Left ventricle myocardium inferior (tissue), 1 donor: ENCODE measurements around the gene CCDC14. TPM values are rescaled to one million over a fixed set of nuclear protein-coding genes. Genes with fewer than 3 reads are reported as not detected.
"Not testable (repeated sequence)": the region's sequence is repeated elsewhere in the genome, so short reads cannot be mapped to it uniquely, and the experiment has no call there.

Experiments
- DNase-seq: peaks from one replicate; pipeline ENCODE4 v3.0.0-alpha.2; 2020
- H3K27ac ChIP-seq: fragments of 200-600 bp; replicated peaks from 2 replicates; pipeline ENCODE4 v1.8.0; 2021
- H3K27me3 ChIP-seq: fragments of 200-600 bp; 2 replicates; pipeline ENCODE4 v1.8.0; 2021; ENCODE audit warnings: low read depth
- H3K36me3 ChIP-seq: fragments of 200-600 bp; 2 replicates; pipeline ENCODE4 v1.8.0; 2021
- H3K4me1 ChIP-seq: fragments of 200-600 bp; 2 replicates; pipeline ENCODE4 v1.8.0; 2021
- H3K4me3 ChIP-seq: fragments of 200-600 bp; 2 replicates; pipeline ENCODE4 v1.8.0; 2021; ENCODE audit warnings: mild to moderate bottlenecking, moderate library complexity
- H3K9me3 ChIP-seq: fragments of 200-600 bp; replicated peaks from 2 replicates; pipeline ENCODE4 v1.8.0; 2021
- intact Hi-C: fragments of 100-400 bp; cut with micrococcal nuclease; formaldehyde crosslinking; loops from one replicate; pipeline ENCODE4 v1.11.0; 2022
- total RNA-seq: library from RNA; stranded (reverse); fragmentation: NEBNext Ultra II Directional; extraction: Animal tissue kit (Norgen Biotek cat#: 25700); gene quantifications from one replicate; pipeline ENCODE4 v1.2.1, GENCODE V29; 2021
- TF ChIP-seq, protein P1 (sequence below): fragments of 200-600 bp; IDR thresholded peaks from 2 replicates; pipeline ENCODE4 v1.8.0; 2021; ENCODE audit warnings: antibody characterized with exemption, mild to moderate bottlenecking, borderline replicate concordance
- donor health status: DM: no; HTN: yes; CAD: no; lungs with severe emphysema.

The CCDC14 gene
- total RNA-seq, 1 donor from 2014 or later = 6.9 TPM

DNA sequence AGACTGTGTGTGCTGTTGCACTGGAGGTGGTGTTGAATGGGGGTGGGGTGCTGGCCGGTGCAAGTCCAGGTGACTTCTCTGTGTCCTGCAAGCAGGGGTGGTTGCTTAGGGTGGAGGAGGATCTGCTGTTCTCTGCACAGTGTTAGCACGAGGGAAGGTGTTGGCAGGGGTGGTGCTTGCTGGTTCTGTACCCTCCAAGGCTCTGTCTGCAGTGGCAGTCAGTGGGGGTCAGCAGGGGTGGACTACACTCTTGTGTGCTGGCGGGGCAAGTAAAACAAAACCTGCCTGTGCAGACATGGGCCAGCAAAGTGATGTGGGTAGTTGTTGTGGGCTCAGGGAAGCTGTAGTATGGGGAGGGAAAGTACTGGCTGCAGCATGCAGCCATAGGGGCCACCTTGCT is 25.4 kb upstream of the CCDC14 start:
- no peak overlapping the region for H3K4me3 ChIP-seq
- no peaks in the 10 kb centered on the region for H3K36me3 ChIP-seq
- intact Hi-C loops = no loop called here
- no peak for DNase-seq
- no peak overlapping the region for H3K27ac ChIP-seq
- peaks cover 42% of the 10 kb centered on the region for H3K27me3 ChIP-seq
- H3K9me3 ChIP-seq = no peaks in the 10 kb centered on the region
- TF ChIP-seq, protein P1, sequence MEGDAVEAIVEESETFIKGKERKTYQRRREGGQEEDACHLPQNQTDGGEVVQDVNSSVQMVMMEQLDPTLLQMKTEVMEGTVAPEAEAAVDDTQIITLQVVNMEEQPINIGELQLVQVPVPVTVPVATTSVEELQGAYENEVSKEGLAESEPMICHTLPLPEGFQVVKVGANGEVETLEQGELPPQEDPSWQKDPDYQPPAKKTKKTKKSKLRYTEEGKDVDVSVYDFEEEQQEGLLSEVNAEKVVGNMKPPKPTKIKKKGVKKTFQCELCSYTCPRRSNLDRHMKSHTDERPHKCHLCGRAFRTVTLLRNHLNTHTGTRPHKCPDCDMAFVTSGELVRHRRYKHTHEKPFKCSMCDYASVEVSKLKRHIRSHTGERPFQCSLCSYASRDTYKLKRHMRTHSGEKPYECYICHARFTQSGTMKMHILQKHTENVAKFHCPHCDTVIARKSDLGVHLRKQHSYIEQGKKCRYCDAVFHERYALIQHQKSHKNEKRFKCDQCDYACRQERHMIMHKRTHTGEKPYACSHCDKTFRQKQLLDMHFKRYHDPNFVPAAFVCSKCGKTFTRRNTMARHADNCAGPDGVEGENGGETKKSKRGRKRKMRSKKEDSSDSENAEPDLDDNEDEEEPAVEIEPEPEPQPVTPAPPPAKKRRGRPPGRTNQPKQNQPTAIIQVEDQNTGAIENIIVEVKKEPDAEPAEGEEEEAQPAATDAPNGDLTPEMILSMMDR = no peak
- no peaks in the 10 kb centered on the region for H3K4me1 ChIP-seq

DNA sequence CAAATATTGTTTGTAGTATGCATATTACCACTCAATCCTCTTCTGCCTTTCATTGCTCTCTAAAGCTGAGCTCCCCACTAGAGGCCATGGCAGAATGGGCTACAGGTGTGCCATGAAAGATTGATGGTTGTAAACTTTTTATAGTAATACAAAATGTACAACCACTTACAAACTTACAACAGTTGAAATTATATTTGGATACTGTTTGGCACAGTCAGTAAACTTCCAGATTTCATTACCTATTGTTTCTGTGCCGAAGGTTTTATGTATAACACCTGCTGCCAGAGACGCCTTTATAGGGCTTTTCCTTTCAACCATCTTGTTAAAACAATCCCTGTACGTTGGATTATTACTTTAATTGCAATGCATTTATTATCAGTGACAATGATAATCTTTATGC is 23.9 kb upstream of the CCDC14 start:
- TF ChIP-seq, protein P1 = no peak
- Histone ChIP-seq H3K27me3 (peaks cover 56% of the 10 kb centered on the region), H3K4me3 (no peak overlapping the region), H3K36me3 (no peaks in the 10 kb centered on the region), H3K9me3 (no peaks in the 10 kb centered on the region), H3K4me1 (peaks cover 4% of the 10 kb centered on the region), H3K27ac (no peak overlapping the region)
- DNase-seq = no peak
- intact Hi-C loops = no loop called here

DNA sequence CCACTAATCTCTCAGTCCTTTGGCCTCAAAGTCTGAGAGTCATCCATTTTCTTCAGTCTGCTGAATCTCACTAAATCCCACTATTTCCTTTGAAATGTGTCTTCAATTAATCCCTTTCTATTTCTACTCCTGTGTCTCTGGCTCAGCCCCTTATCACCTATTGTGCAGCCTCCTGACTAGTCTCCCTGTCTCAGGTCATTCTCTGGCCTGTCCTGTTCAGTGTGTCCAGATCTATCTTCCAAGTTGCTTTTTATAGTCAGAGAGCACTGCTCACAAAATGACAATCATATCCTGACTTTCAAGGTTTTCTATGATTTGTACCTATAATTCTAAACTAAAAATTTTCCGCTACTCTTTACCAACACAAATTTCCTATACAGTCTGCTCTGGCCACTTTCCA is 23.3 kb upstream of the CCDC14 start:
- Histone ChIP-seq H3K27ac (no peak overlapping the region), H3K27me3 (peaks cover 57% of the 10 kb centered on the region), H3K36me3 (no peaks in the 10 kb centered on the region), H3K4me1 (peaks cover 6% of the 10 kb centered on the region), H3K4me3 (no peak overlapping the region), H3K9me3 (no peaks in the 10 kb centered on the region)
- intact Hi-C loops = no loop called here
- TF ChIP-seq, protein P1 = no peak
- no peak for DNase-seq

DNA sequence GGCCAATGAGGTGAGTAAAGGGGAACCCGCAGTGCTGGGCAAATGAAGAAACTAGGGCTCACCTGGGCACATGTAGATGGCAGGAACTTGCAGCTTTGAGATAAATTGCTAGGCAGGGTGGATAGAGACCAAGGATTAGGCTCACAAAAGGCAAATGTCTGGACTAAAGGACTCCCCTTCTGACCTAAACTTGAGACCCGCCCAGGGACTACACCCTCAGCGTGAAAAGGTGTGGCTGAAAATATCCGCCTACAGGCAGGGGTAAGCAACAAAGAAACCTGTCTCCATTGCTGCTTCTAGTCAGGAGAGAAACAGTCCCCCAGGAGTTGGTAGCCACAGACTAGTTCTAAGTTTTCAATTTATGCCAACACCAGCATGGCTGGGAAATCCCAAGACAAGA is 20.3 kb upstream of the CCDC14 start:
- H3K4me3 ChIP-seq, intact Hi-C loops, DNase-seq, H3K27ac ChIP-seq, H3K4me1 ChIP-seq, H3K36me3 ChIP-seq, H3K9me3 ChIP-seq: not testable (repeated sequence)
- H3K27me3 ChIP-seq = peaks cover 36% of the 10 kb centered on the region

DNA sequence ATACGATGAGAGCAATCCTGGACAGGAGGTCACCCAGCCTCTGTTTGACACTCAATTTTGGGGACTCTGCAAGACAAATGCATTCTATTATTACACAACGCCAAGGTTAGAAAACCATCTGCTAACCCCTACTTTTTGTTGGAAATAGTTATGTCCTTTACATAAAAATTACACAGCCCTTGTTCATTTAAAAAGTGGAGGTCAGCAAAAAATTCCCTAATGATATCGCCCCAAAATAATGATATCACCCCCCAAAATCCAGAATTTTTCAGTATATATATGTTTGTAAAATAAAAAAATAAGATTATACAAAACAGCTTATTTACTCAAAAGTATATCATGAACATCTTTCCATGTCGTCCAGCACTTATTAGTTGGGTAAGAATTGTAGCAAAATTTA is 19.5 kb upstream of the CCDC14 start:
- no peak overlapping the region for H3K4me3 ChIP-seq
- no peaks in the 10 kb centered on the region for H3K9me3 ChIP-seq
- intact Hi-C loops = no loop called here
- no peak overlapping the region for H3K27ac ChIP-seq
- H3K27me3 ChIP-seq = peaks cover 36% of the 10 kb centered on the region
- TF ChIP-seq, protein P1 = no peak
- H3K4me1 ChIP-seq = peaks cover 6% of the 10 kb centered on the region
- no peak for DNase-seq
- H3K36me3 ChIP-seq = no peaks in the 10 kb centered on the region

DNA sequence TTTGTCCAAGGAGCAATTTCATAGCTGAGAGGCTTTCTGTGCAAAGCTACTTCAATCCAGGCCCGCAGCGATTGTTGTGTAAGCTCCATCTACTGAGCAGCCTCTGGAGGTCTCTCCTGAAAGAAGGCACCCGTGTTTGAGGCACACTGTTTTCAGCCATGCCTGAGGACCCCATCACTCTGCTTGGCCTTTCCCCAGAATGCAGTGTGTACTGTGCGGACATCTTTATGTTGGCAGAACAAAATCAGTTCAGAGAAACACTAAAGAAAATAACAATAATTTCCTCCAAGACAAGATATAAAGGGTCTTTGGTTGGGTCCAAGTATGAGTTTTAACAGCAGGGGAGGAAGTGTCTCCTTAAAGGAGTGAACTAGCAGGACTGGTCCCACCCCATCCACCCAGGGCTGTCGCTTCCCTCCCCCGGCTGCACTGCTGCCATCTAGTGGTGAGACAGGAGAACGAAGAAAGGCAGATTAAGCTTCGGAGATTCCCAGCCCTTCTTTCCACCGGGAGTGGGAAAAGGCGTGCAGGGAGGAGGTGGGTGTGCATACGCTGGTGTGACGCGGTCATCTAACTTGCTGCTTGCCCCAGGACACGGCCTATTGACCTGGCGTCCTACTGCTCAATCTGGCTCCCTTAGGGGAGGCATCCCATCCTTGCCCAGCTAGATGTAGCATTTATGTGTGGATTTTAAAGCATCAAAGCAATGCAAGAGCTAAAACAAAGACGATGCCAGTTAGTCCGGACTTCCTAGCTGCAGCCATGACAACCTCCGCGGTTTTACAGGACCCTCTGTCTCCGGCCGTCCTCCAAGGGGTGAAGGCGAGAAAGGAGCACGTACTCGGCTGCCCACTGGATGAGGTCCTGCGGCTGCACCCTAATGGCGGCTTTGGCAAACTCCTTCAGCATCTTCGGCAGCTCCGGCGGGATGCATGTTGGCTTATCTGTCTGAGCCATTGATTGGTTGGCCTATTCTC is 18.8 kb upstream of the CCDC14 start:
- H3K4me1 ChIP-seq, H3K9me3 ChIP-seq, H3K36me3 ChIP-seq, H3K27ac ChIP-seq, intact Hi-C loops, DNase-seq: not testable (repeated sequence)
- H3K27me3 ChIP-seq = peaks cover 36% of the 10 kb centered on the region
- TF ChIP-seq, protein P1 = peak; percentile 82
- H3K4me3 ChIP-seq = peak overlapping the region; percentile 53

DNA sequence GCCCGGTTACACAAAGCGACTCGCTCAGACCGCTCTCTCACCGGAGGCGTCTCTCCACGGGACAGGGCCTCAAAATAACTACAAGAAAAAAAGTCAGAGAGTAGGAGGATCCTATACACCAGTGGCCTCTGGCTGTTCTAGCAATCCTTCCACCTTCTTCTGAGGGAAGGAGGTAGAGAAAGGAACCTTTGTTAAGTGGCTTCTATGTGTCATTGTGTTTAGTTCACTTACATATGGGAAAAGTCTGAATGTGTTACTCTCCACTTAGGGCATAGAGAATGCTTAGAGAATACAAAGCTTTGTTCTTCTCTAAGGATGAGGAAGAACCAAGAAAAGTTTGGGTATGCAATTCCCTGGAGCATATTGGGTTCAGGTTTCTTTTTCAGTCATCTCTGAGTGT is 15.9 kb upstream of the CCDC14 start:
- peaks cover 20% of the 10 kb centered on the region for H3K27me3 ChIP-seq
- H3K36me3 ChIP-seq, H3K27ac ChIP-seq, H3K4me3 ChIP-seq, H3K9me3 ChIP-seq, DNase-seq, H3K4me1 ChIP-seq, intact Hi-C loops: not testable (repeated sequence)

DNA sequence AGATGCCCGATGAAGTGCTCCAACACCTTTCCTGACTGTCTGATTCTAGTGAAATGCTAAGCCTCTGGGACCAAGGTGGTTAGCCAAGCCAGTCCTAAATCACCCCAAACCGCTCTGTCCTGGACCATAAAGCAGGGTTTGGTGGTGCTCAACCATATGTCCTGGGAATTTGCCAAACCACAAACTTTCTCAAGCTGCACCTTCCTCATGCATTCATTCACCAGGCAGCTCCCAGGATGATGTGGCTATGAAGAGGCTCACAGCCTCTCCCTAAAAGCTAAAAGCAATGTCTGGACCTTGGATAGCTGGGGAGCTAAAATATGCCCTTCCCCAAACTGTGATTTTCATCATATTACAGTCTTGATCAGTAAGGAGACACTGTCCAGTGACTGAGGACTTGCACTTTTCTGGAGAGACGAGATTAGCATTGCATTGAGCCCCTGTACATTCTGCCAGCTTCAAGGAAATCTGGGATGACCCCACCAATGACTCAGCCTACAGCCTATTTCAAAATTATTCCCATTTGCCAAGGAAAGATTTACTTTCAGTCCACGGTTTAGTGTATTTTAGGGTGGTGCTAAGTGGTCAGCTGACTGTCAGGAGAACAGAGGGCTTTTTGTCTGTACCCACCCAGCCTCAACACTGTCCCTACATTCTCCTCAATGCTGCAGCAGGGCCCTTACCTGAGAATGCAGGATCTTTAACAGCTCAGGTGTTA is 15.3 kb upstream of the CCDC14 start:
- H3K4me1 ChIP-seq, DNase-seq, H3K9me3 ChIP-seq, H3K4me3 ChIP-seq, intact Hi-C loops, H3K27ac ChIP-seq, H3K36me3 ChIP-seq: not testable (repeated sequence)
- H3K27me3 ChIP-seq = peaks cover 14% of the 10 kb centered on the region
